WTC11 (cell line): ENCODE results near the gene RAPGEF1.

ENCODE experiments used
- ETV6 ChIP-seq: sonication (generic); formaldehyde crosslinking; IDR thresholded peaks from 2 replicates; pipeline ENCODE4 v1.8.1; 2022; ENCODE audit warnings: mild to moderate bottlenecking, missing genetic modification reagents
- FOXK1 ChIP-seq: sonication (generic); formaldehyde crosslinking; IDR thresholded peaks from 2 replicates; pipeline ENCODE4 v1.8.0; 2022; ENCODE audit warnings: mild to moderate bottlenecking, moderate library complexity, missing genetic modification reagents
- NFYB ChIP-seq: sonication (generic); formaldehyde crosslinking; conservative IDR thresholded peaks from 2 replicates; pipeline ENCODE4 v1.8.0; 2022; ENCODE audit warnings: low read depth, missing genetic modification reagents
- SP1 ChIP-seq: sonication (generic); formaldehyde crosslinking; conservative IDR thresholded peaks from 2 replicates; pipeline ENCODE4 v1.8.1; 2022; ENCODE audit warnings: missing genetic modification reagents
- TEAD1 ChIP-seq: sonication (generic); formaldehyde crosslinking; IDR thresholded peaks from 2 replicates; pipeline ENCODE4 v1.8.0; 2022; ENCODE audit warnings: mild to moderate bottlenecking, missing genetic modification reagents
- USF1 ChIP-seq: sonication (generic); formaldehyde crosslinking; IDR thresholded peaks from 2 replicates; pipeline ENCODE4 v1.8.0; 2022; ENCODE audit warnings: mild to moderate bottlenecking, missing genetic modification reagents
- ZNF263 ChIP-seq: sonication (generic); formaldehyde crosslinking; IDR thresholded peaks from 2 replicates; pipeline ENCODE4 v1.8.1; 2022; ENCODE audit warnings: low read depth, mild to moderate bottlenecking, moderate library complexity, missing genetic modification reagents
- TF ChIP-seq, protein P1 (sequence below): fragments of 200-600 bp; IDR thresholded peaks from 2 replicates; pipeline ENCODE4 v1.8.0; 2022; ENCODE audit warnings: antibody characterized with exemption

DNA sequence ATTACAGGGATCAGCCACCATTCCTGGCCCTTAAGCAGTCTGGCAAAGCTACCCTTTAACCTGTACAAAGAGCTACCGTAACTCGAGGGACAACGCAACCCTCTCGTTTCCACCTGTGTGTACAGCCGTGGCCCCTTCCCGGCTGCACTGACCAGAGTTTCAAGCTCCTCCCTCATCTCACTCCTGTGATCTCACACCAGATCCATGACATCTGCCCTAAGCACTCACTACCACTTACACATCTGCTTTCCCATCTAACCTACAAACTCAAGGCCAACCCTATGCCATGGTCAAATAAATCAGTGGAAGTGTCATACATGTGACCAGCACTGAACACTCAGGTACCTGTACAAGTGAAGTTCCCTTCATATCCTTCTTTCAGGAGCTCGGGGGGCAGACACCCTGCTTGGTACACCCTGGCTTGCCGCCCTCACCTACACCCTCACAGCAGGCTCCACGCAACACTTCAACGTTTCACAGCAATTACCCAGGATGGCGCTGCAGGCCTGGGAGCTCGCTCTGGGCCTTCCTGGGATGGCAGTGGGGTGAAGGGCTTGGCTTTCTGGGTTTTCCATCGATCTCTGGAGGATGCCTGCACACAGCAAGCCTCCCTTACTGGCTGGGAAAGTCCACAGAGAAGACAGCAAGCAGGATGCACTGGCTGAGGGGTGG lies 132.8 kb downstream of the RAPGEF1 start:
- TF ChIP-seq, protein P1, sequence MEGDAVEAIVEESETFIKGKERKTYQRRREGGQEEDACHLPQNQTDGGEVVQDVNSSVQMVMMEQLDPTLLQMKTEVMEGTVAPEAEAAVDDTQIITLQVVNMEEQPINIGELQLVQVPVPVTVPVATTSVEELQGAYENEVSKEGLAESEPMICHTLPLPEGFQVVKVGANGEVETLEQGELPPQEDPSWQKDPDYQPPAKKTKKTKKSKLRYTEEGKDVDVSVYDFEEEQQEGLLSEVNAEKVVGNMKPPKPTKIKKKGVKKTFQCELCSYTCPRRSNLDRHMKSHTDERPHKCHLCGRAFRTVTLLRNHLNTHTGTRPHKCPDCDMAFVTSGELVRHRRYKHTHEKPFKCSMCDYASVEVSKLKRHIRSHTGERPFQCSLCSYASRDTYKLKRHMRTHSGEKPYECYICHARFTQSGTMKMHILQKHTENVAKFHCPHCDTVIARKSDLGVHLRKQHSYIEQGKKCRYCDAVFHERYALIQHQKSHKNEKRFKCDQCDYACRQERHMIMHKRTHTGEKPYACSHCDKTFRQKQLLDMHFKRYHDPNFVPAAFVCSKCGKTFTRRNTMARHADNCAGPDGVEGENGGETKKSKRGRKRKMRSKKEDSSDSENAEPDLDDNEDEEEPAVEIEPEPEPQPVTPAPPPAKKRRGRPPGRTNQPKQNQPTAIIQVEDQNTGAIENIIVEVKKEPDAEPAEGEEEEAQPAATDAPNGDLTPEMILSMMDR, result no peak
- TF ChIP-seq USF1 (CRISPR knock-in tag), result no peak
- no peak for TF ChIP-seq ETV6 (CRISPR knock-in tag)
- TF ChIP-seq SP1 (CRISPR knock-in tag), result no peak
- no peak for TF ChIP-seq ZNF263 (CRISPR knock-in tag)
- TF ChIP-seq FOXK1, result no peak
- no peak for TF ChIP-seq TEAD1 (CRISPR knock-in tag)
- TF ChIP-seq NFYB (CRISPR knock-in tag), result no peak
